HG02884 (cell line): ENCODE results near the gene SLF2.

Experiments
- ATAC-seq: cut with Tn5 transposase; IDR thresholded peaks from one replicate; pipeline ENCODE4 v1.9.1; 2021; ENCODE audit warnings: mild to moderate bottlenecking, moderate library complexity; ENCODE audit not compliant: unreplicated experiment

Gene SLF2, protein sequence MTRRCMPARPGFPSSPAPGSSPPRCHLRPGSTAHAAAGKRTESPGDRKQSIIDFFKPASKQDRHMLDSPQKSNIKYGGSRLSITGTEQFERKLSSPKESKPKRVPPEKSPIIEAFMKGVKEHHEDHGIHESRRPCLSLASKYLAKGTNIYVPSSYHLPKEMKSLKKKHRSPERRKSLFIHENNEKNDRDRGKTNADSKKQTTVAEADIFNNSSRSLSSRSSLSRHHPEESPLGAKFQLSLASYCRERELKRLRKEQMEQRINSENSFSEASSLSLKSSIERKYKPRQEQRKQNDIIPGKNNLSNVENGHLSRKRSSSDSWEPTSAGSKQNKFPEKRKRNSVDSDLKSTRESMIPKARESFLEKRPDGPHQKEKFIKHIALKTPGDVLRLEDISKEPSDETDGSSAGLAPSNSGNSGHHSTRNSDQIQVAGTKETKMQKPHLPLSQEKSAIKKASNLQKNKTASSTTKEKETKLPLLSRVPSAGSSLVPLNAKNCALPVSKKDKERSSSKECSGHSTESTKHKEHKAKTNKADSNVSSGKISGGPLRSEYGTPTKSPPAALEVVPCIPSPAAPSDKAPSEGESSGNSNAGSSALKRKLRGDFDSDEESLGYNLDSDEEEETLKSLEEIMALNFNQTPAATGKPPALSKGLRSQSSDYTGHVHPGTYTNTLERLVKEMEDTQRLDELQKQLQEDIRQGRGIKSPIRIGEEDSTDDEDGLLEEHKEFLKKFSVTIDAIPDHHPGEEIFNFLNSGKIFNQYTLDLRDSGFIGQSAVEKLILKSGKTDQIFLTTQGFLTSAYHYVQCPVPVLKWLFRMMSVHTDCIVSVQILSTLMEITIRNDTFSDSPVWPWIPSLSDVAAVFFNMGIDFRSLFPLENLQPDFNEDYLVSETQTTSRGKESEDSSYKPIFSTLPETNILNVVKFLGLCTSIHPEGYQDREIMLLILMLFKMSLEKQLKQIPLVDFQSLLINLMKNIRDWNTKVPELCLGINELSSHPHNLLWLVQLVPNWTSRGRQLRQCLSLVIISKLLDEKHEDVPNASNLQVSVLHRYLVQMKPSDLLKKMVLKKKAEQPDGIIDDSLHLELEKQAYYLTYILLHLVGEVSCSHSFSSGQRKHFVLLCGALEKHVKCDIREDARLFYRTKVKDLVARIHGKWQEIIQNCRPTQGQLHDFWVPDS

DNA sequence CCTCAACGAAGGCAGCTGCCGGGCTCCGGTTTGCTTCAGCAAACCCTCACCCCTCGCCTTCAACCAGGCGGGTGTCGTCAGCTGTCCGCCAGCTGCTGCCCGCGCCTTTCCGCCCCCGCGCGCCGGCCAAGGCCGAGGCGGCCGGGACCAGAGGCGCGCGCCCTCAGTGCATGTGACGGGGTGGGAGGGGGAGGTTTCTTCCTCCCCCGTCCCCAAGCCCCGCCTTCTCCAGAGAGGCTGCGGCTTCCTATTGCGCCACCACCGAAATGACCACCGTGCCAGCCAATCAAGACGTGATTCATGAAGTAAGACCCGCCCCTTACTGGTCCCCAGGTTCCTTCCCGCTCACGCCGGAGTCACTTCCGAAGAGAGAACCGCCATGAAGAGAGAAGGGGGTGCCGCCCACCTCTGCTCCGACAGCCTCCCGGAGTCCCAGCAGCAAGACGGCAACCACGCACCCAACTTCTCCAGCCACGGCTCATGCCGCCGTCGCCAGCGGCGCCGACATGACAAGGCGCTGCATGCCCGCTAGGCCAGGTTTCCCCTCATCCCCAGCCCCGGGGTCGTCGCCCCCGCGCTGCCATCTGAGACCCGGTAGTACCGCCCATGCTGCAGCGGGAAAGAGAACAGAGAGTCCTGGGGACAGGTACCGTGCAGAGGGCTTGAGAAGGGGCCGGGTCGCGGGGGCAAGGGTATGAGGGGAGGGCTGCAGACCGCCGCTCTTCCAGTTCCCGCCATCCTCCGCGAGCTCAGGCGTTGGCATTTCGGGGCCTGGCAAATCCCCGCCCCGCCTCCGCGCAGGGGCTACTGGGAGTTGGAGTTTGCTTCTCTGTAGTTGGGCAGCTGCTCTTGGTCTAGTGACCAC lies at the start of gene SLF2:
Gene SLF2 (plus strand): TSS at position 359 of the 865 bp plus-strand sequence. CDS start 148 bp downstream, at position 507.
- ATAC-seq = peak; percentile 87

DNA sequence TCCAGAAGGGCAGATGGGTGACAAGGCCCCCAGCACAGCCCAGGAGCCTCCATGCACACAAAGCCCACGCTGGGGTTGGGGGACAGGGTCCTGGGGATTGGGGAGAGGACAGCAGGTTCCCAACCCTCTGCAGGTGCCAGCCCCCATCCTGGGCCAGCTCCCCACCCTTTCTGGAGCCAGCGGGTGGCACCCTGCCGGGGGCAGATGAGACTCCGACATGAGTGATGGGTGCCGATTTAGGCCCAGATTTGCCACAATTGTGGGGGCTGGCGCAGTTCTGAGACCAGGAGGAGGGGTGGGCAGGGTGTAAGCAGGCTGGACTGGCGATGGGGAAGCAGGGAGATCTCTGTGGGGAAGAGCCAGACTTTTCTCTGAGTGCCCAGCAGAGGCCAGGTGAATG lies 49.3 kb upstream of the SLF2 start:
- ATAC-seq = no peak

DNA sequence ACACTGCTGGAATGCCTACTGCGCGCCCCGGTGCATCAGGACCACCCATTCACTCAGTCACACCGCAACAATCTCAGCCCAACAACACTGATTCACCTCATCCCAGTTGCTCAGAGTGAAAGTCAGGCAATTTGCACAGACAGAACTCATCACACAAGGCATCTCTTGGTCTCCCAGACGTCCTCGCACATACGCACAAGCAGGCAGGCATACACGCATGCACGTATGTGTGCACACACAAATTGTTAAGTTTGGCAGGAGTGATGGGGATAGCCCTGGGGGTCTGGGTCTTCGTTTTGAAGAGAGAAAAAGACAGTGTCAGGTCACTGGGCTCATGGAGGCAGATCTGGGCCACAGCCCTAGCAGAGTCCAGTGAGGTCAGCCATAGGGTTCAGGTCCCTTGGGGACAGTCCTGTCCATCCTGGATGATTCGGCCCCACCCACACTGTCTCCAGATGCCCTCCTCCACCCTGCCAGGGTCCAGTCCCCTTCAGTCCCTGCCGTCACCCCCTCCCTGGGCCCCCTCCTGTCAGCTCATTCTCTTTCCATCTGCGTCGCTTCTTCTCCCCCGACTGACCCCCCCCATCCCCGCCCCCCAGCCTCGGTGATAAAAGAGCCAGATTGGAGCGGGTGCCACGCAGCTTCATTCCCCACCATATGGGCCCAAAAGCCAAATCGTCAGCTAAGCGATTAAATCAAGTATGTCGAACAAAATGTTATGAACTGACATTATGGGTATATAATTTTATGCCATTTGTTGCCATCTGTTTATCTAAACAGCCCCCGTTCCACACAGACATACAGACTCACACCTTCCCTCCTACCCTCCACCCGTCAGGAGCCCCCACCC lies 48.5 kb upstream of the SLF2 start:
- ATAC-seq = no peak

DNA sequence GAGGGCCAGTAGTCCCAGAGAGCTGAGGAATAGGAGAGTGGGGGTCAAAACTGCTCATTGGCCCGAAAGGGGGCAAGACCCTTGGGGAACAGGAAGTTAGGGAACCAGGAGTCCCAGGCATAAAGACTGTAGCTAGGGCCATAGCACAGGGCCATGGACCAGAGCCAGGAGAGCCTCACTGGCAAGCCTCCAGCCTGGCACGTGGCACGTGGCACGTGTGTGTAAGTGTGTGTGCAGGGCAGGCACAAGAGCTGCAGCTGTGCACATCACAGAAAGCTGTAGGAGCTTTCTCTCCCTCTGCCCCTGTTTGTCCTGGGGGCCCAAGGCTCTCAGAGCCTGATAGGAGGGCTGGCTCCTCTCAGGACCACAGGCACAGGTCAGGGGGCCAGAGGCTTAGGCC lies 47.8 kb upstream of the SLF2 start:
- ATAC-seq = no peak

DNA sequence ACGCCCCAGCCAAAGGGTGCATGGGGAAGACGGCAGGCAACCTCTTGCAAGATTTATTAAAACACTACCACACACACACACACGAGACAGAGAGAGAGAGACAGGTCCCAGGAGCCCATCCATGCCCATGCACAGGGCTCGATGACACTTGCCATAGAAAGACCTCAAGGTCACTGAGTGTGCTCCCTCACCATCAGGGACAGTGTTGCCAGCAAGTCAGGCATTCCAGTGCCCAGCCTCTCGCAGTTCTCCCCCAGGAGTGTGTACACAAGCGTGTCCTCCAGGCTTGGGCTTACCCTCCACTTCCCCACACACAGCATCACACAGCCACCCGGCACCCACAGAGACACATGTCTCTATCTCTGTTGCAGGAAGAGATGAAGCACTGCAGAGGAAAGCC lies 46.8 kb upstream of the SLF2 start:
- no peak for ATAC-seq

DNA sequence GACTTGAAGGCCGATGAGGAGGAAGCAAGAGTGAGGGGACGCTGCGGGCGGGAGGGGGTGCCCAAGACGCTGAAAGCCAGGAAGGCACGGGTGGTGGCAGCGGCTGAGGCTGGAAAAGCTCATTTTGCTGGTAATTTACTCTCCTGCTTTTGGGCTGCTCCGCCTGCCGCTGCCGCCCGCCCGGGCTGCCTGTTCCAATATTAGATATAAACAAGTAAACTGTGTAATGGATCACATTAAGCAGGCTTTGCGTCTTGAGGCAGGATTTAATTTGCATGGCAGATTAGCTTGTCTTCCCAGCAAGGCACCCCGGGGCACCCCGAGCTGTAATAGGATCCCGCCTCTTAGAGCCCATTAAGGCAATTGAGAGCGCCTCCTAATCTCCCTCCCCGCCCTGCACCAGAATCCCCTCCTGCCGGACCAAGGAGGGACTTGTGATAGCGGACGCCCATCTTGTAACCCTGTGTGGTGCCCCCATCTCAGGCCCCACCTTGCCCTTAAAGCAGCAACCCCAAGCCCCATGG lies 46.1 kb upstream of the SLF2 start:
- no peak for ATAC-seq

DNA sequence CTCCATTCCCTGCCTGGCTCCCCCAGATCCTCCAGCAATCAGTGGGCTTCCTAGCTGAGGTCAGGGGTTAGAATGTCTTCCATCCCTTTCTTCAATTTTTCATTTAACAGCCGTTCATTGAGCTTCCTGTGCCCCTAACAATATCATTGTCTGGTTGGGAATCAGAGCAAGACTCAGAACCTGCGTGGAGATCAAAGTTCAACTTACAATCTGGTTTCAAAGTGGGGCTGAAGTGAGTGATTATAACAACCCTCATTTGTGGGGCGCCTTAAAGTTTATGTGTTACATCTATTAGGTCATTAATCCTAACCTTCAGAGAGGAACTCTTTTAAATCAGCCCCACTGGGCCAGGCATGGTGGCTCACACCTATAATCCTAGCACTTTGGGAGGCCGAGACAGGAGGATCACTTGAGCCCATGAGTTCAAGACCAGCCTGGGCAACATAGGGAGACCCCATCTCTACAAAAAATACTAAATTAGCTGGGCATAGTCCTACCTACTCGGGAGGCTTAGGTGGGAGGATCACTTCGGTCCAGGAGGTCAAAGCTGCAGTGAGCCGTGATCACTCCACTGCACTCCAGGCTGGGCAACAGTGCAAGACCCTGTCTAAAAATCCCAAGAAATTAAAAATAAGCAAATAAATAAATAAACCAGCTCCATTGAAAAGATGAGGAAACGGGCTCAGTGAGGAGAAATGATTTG lies 45.4 kb upstream of the SLF2 start:
- ATAC-seq = no peak

DNA sequence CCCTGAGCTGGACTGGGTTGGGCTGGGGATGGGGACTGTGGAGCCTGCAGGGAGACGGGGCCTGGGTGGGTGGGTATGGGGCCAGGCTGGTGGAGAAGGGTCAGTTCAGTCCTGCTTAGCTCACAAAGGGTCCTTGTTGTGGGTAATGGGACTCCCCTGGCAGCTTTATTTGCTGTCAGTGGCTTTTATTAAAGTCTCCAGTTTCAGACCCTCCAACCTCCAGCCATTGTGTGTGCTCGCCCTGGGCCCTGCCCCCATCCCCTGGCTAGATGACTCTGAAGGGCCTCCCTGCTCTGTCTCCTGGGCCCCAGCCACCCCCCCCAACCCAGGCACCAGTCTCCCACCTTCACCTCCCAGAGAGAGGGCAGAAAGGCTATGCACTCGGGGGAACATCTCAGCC lies 44.4 kb upstream of the SLF2 start:
- ATAC-seq = no peak

DNA sequence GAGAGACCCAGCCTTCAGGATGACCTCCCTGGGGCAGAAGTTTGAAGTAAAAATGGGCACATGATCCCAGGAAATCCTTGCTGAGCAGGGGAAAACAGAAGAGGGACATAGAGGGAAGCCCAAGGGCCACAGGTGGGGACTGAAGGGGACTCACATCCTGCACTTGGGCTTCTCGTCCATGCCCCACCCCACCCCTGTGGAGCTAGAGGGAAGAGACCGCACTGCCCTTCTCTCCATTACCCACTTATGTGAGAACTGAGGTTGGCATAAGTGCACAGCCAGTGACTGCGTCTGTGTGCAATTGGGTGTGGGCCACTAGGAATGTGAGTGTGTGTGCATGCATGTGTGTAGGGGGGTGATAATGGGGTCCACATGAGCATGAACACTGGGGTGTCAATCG lies 43.4 kb upstream of the SLF2 start:
- no peak for ATAC-seq

DNA sequence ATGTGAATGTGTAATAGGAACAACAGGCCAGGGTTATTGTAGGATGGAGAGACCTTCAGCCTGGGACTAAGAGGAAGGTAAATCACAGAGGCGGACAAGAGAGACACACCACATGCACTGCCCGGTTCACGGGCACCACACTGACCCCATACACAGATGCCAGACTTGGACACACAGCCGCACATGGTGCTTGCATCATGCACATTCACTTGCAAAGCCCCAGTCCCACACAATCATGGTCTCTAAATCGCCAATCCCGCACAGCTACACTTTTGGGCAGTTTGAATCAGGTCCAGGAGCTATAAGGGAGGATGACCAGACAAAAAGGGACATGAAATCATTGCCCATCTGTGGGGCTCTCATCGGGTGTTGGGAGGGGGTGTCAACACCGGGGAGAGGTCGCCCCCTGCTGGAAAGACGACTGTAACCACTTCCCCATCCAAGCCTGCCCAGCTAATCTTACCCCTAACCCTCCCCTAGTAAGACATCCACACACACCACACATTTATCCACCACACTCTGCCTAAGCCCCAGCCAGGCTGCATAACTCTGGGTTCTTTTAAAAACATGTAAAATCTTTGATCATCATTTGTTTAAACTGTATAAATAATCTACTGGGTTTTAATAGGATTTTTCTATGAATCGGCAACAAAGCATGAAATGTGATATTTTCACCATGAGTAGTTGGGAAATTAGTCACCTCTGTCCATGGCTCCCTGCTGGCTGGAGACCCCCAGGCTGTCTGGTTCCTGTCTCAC lies 40.5 kb upstream of the SLF2 start:
- no peak for ATAC-seq

DNA sequence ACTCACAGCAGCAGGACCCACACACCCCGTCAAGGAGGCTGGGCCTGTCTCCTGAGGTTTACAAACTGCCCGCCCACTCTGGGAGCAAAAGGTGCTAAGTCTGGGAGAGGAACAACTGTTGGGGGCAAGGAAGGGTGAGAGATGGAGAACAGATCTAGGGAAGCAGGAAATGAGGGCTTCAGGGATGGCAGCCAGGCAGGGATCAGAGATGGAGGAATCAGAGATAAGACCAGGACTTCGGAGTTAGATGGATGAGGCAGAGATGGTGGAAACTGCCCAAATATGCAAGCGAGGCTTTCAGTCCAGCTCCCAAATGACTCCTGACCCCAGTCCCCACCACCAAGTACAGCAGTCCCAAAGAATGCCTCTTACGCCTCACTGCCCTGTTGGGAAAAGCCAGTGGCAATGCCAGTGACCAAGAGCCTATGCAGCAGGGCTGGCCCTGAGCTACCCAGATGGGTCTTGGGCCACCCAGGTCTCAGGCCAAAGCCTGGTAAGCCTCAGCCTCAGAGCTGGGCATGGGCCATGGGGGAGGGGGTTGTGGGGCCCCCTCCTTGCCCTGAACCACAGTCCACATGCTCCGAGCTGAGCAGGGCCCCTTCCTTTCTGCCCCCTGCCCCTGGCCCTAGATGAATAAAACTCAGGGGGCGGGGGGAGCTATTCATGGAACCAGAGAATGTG lies 39.5 kb upstream of the SLF2 start:
- ATAC-seq = no peak

DNA sequence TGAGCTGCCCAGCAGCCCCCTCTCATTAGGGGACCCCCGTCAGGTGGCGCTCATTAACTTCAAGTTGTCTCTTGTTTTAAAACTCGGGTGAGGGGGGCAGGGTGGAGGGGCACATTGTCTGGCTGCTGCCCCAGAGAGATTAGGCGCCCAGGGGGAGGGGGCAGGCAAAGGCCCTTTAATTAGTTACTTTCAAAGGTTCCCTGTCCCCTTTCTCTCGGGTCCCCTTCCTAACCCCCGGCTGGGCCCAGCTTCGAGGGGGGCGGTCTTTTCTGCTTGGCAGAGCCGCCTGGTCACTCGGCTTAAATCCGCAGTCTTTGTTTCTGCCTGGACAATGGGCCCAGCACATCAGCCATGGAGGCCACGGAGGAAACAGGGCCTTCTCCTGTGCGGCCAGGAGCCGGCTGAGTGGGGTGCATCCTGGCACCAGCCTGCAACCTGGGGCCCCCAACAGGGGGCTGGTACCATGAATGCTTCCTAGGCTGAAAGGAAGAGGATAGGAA lies 38.9 kb upstream of the SLF2 start:
- no peak for ATAC-seq

DNA sequence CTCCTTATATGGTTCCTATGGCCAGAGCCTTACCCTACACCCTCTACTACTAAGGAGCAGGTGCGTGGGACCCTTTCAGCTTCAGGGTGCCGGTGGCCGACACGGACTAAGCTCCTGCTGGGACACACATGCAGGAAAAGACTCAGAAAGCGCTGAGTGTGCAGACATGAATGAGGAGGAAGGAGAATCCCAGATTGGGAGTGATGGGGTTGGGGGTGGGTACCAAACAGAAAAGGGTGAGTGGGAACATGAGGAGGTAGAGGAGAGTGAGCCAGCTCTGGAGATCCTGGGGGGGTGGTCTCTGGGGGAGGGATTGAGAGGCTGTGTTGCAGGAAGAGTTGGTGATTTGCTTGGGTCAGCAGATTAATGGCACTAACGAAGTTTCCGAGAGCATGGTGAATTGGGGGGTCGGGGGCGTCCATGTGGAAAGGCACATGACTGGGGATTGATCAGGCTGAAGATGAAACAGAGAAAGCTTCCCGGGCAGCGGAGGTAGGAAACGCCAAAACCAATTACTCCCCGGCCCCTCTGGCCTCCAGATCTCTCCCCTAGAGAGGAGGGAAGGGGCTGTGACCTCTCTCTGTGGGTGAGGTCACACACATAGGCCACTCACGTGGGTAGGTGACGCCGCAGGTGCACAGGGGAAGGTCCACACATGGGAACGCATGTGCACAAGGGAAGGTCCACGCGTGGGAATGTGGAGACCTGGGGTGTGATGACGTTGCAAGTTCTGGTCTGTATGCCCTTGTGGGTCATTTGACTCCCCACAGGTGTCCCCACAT lies 37.9 kb upstream of the SLF2 start:
- no peak for ATAC-seq

DNA sequence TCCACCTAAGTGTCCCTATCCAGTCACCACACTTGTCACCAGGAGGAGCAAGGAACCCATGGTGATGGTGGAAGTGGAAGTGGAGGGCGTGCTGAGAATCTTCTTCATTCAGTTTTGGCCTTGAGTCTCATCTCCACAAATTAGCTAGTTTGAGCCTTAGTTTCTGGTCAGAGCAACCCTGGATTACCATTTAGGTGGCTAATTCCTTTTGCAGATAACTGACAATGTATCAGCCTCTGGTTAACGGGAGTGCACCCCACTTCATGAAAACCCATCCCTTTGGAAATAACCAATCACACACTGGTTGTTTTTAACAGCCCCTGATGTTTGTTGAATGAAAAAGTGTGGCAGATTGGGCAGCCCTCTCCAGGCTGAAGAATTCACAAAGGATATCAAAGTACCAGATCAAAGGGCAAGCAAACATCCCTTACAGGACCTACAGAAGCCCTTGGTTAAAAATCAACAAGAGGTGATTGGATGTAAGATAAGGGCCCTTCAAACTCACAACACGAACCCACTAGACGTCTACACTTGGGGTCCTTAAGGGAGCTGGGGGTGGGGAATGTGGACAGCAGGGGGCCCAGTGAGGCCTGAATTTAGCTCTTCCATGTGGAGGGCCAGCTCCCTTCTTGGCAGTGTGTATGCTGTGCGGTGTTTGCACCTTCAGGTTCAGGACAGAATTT lies 37.1 kb upstream of the SLF2 start:
- ATAC-seq = no peak

DNA sequence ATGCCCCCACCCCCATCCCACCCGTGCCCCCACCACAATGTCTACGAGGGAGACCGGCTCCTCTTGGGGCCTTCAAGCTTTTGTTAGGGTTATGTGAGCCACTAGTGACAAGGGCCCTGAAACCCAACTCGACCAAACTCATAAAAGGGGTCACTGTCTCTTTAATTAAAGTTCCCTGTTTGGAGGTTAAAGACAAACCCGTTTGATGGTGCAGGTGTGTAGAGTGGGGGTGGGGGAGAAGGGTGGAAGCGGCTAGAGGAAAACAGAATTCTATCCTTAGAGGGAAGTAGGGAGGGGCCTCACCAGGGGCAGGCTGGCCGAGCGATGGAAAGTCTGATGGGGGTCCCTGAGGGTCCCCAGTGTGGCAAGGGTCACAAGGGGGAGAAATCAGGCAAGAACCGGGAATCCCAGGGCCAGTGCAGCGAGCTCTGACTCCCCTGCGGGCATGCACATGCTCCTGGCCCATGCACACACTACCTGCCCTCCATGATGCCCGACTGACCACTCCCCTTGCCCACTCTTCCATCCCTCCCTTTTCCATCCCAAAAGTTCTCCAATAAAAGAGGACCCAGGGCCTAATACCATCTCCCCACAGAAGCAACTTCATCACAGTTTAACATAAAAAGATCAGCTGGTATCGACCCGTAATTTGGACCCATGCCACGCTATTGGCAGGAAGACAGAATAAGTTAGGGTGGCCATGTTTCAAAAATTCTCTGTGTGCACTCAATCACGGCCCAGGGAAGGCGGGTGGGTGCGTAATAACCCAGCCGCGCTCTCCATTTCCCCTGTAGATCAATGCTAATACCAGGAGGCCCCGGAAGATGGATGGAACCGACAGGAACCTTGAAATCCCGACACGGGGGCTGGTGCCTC lies 35.9 kb upstream of the SLF2 start:
- no peak for ATAC-seq
